Fibroblast of skin of scalp (primary cell): ENCODE data around the gene KRT72.

Experiments used
- DNase-seq: peaks from one replicate; pipeline ENCODE4 v3.0.0-alpha.2; 2013

KRT72 gene

DNA sequence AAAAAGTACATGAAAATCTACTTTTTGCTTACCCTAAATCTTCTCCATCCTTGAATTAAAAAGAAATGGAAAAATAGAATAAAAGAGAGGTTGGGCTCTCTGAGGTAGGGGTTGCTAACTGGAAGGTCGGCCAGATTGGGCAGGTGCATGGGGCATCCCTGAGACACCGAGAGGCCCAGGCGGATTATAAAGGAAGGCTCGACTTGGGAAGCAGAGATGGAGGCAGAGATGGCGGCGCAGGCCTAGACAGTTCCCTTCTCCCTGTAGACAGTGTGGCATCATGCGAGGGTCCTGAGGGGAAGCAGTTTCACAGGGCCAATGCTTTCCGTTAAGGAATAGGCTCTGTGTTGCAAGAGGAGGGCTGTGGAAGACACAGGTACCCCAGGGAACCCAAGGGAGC is 23.9 kb downstream of the KRT72 start:
- no peak for DNase-seq

DNA sequence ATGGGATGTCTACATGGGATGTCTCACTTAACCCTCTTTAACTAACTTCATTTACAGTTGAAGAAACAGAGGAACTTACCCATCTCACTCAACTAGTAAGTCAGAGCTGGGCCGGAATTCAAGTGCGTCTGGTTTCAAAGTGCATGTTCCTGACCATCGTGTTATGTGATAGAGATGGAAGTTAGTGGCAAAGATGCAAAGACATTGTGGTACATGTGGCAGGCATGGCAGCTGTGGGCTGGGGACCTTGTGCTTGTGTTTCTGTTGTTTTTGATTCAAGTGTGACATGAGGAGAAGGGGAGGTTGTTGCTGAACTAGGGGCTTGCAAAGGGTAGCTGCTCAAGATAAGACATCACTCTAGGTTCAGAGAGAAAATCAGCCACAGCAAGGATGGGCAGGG is 25.3 kb downstream of the KRT72 start:
- no peak for DNase-seq

DNA sequence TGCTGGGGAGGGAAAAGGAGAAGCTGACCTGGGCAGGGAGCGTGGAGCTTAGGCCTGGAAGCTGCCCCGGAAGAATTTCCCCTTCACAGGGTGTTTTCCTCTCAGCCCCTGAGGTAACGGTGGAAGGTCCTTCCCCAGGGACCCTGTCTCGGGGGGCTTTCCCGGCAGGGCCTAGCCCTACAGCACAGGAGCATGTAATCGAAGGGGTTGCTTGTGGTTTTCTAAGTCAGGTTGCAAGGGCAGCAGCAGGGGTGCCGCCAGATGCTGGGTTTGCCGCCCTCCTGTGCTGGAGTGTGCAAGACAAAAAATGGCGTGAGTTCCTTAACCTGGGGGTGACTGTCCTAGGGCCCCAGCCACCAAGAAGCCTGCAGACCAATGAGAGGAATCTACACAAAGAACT is 26.0 kb downstream of the KRT72 start:
- DNase-seq, result no peak

DNA sequence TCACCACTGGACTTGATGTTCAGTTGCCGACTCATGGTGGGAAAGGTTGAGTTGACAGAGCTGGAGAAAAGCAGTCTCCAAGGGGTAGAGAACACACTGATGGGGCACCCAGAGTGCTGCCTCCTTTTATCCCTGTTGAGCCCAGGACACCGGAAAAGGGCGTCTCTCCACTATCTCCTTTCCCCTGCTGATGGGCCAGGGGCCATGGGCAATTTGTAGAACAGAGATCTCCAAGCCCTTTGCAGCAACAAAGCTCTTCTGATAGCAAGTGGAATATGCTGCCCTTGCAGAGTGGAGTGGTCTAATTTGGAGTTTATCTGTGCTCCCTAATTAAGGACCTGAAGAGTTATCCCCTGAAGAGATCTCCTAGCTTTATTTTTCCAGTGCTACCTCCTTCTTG is 27.5 kb downstream of the KRT72 start, which contains the start of gene KRT74:
KRT74 (minus strand) TSS at position 101 of the 400 bp plus-strand sequence; CDS start at position 35, 66 bp downstream.
- no peak for DNase-seq

DNA sequence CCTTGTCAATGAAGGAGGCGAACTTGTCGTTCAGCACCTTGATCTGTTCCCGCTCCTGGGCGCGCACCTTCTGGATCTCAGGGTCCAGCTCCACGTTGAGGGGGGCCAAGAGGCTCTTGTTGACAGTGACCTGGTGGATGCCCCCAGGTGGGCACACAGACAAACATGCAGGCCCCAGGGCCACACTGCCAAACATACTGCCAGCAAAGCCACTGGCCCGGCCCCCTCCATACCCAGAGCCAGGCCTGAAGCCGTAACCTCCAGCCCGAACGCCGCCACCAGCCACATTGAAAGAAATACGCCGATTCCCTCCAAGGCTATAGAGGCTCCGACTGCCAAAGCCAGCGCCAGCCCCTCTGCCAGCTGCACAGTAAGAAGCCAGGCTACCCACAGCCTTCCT is 28.0 kb downstream of the KRT72 start:
- no peak for DNase-seq

DNA sequence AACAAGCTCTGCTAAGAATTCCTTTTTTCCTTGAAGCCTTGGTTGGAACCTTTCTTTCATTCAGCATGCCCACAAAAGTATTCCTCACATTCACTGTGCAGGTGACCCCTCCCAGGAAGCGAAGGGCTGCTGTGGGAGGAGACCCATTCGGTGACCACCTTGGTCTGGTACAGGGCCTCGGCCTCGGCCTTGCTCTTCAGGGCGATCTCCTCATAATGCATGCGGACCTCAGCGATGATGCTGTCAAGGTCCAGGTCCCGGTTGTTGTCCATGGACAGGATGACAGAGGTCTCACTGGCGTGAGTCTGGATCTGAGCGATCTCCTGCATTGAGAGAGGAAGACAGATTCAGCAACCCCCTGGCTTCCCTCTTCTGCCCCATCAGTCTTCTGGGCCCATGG is 30.8 kb downstream of the KRT72 start:
- no peak for DNase-seq

DNA sequence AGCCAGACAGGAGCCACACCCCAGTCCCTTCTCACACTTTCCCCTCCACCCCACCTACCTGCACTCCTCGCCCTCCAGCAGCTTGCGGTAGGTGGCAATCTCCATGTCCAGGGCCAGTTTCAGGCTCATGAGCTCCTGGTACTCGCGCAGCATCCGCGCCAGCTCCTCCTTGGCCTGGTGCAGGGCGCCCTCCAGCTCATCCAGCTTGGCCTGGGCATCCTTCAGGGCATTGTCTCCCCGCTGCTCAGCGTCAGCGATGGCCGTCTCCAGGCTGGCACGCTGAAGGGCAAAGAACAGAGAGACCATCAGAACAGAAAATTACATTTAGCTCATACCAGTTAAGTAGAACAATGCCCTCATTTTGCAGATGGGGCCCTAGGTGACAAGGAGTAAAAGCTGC is 33.2 kb downstream of the KRT72 start:
- no peak for DNase-seq

DNA sequence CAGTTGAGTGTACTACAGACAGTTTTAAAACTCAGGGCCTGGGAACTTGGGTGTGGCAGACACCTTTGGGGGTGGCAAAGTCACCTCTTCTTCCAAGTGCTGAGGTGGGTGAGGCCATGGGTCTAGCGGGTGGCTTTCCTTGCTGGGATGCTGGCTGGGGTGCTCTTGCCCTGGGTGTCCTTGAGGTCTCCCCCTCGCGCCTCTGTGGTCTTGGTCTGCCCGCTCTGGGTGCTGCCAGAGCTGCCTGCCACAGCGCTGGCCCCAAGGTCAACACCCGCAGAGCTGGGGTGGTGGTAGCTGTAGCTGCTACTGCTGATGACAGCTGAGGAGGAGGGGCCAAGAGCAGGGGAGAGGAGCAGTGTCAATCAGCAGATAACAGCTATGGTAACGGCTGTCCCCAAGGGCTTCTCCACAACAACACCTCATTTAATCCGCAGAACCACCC is 34.4 kb downstream of the KRT72 start:
- DNase-seq, result no peak

DNA sequence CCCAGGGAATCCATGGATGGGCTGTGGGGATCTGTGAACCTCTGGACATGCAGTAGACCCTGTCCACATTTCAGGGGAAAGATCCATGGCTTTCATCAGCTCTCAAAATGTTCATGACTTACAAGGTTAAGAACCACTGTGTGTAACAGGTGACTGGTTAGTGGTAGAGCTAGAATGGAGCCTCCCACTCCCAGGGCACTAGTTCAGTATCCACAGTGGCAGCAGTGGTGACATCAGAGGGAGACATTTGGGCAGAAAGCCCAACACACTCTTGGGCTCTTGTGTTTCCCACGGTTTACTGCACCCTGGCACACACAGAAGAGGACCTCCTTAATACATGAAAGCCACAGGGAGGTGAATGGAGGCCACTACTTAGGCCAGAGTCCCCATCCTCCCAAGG is 36.7 kb downstream of the KRT72 start:
- DNase-seq, result no peak

DNA sequence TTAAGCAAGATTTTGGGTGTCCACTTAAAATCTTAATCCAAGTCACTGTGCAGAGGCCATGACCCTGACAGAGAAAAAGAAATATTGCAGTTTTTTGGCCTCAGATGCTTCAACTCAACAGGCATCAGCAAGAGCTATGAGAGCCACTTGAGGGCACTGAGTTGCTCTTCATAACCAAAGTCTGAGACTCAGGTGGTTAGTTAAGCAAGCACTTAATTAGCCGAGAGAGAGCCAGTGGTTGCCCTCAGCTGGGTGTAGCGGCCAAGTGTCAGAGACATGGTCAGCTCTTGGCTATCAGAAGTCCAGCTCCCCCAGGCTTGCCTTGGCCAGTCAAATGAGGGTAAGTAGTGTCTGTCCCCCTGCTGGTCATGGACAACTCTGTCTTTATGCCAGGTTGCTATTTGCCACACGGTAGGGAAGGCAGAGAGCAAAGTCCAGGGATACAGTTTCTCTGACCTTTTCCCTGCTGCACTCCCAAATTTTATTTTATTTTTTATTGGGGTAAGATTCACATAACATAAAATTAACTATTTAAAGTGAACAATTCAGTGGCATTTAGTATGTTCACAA is 39.3 kb downstream of the KRT72 start:
- DNase-seq, result no peak

DNA sequence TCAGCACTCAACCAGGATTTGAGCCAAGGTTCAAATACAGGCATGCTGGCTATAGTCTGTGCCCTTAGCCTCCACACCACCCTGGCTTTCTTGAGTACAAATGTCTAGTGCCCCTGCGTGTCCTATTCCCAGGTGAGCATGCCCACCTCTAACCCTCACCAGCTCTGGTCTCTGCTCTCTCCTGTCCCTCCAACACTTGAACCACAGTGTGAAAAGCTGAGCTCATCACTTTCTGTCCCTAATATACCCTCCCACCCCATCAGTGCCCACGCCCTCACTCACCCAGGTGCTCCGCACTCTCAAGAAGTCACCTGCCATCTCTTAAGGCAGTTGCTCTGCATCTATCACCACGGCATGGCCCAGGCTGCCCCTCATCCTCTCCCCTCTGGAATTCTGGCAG is 41.3 kb downstream of the KRT72 start:
- DNase-seq, result no peak

DNA sequence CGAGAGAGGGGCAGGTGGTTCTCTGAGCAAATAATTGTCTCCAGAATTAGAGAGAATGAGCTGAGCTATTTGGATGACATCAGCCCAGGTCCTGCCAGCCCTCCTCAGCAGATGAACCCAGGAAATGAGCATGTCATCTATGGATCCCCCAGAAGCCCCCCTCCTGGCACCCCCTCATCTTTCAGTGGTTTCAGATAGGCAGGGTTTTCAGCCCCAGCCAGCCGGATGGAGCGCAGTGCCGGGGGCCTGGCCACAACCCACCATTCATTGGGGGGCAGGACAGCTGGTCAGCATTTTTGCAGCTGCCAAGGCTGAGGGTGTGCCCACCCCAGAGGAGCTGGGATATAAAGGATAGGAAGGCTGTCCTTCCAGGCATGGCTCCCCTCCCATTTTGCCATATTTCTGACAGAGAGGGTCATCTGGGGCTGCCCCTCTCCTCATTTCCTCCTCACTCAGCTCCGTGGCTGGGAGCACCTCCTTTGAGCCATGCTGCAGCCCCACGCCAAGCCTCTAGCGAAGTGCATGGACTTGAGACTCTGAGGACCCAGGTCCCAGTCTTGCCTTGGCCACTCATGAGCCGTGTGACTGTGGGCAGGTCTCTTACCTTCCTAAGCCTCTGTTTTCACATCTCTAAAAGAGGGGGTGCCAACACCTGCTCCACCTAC is 42.4 kb downstream of the KRT72 start:
- DNase-seq, result no peak

DNA sequence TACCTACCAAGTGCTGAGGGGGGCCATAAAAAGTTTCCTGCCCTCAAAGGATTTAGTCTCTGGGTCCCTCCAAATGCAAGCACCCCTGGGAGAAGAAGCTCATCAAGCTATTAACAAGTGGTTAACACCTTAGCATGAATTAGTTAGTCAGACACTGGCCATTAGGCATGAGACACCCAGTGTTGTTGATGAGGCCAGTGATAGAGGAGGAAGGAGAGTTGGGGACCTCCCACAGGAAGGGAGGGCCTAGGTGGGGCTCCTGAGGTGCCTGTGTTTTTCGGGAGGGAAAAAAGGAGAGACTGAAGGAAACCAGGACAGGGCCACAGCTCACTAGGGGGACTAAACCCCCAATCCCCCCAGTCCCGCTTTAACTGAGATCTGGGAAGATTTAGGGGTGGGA is 43.8 kb downstream of the KRT72 start:
- no peak for DNase-seq

DNA sequence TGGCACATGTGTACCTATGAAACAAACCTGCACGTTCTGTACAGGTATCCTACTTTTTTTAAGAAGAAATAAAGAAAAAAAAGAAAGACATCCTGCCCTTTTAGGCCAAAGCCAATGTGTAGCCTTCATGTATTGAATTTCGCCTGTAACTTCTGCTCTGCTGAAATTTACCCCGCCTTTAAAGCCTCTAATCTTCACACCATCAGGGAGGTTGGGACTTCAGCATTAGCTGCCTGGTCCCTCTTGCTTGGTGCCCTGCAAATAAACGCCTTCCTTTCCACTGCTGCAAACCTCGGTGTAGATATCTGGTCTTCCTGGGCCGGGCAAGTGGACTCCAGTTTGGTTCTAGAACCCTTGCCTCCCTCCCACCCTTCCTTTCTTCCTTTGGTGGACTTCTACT is 45.7 kb downstream of the KRT72 start:
- no peak for DNase-seq

DNA sequence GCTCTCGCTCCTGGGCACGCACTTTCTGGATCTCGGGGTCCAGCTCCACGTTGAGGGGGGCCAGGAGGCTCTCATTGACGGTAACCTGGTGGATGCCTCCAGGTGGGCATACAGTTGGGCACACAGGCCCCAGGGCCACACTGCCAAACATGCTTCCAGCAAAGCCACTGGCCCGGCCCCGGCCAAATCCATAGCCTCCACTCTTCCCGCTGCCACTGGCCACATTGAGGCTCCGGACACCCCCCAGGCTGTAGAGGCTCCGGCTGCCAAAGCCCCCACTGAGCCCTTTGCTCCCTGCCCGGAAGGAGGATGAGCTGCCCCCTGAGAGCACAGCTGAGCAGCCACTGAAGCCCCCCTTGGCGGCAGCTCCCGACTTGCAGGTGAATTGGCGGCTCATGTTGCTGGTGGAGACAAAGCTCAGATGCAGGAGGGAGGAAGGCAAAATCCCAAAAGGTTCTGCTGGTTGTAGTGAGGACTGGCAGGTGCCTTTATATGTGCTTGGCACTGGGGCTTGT is 48.5 kb downstream of the KRT72 start, which contains the start of gene KRT71:
KRT71 (minus strand) TSS at position 465 of the 515 bp plus-strand sequence; CDS start at position 397, 68 bp downstream.
- no peak for DNase-seq

DNA sequence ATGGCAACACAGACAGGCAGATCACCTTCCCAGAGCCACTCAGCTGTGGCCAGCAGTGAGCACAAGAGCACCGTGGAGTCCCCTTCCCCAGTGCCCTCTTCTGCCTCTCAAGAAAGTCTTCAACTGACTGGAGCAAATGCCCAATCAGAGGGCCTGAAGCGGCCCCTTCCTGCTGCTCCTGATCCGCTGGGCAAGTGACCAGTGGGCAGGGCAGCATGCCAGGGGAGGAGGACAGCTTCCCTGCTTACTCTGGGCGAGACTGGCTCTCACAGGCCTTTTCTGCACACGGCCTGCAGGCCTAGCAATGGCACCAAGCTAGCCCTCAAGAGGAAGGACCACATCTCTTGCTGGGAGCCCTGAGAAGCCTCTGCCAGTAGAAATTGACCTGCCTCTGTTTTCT is 49.2 kb downstream of the KRT72 start:
- DNase-seq, result no peak

DNA sequence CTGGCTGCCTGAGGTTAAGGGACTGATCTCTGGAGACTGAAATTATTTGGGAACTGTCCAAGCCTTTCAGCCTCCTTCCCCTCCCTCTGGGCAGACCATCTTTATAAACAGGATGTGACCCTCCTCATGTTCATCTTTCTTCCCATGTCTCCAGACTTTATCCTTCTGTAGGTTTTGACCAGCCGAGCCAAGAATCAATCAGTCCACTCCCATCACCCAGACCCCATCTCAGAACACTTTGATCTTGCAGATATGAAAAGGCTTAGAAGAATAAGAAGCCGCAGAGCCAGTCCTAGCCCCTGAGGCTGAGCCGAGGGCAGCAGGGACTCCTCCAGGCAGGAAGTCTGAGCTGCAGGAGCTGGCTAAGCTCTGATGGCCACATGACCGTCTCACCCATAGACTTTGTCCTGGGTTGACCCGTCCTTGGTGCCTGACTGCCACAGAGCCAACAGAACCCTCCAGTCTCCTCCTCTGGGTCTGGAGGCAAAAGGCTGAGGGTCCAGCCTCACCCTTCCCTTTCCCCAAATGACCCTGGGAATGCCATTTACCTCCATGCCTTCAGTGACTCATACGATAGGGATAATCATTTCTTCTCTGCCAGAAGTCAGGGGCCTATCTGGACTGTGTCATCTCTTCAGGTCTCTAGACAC is 49.9 kb downstream of the KRT72 start:
- DNase-seq, result no peak

DNA sequence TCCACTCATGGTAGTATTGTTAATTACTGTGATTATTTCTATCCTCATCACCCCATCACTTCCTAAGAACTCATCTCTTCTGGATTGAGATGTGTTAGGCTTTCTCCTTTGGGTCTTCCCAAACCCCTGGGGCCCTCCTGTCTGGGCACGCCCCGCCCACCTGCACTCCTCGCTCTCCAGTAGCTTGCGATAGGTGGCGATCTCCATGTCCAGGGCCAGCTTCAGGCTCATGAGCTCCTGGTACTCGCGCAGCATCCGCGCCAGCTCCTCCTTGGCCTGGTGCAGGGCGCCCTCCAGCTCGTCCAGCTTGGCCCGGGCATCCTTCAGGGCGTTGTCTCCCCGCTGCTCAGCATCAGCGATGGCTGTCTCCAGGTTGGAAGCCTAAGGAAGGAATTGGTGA is 55.1 kb downstream of the KRT72 start:
- DNase-seq, result no peak

DNA sequence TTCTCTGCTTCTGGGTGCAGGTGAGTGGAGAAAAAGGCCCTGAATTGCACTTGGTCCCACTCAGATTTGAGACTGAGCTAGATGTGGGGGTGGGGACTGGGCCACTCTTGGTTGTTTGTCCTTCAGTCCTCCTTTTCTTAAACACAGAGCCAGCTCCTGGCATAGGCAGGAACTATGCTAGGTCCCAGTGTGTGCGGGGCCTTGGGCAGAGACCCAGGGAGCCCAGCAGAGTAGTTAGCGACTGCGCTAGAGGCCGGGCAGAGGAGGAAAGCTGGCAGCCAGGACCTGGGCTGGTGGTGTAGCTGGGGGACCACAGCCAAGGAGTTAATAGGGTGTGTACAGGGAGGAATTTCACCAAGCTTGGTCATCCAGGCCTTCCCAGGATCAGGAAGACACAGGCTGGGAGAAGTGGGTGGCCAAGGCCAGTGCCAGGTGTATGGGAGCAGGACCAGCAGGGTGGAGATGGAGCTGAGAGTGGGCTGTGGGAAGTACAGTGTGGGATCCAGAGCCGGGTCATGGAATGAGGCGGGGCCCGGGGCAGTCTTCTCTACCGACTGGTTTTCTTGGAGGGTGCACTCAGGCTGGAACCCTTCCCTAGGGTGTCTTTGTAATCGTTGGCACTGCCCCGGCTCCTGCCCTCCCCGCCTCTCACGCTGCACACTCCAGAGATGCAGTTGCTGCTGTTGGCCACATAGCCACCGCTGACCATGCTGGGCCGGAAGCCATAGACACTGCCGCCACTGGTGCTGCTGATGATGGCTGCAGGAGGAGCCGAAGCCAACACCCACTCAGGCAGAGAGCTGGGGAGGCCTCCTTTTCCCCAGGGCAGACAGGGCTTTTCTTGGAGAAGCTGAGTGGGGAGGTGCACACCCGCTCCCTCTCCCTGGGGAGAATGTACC is 57.0 kb downstream of the KRT72 start:
- no peak for DNase-seq

DNA sequence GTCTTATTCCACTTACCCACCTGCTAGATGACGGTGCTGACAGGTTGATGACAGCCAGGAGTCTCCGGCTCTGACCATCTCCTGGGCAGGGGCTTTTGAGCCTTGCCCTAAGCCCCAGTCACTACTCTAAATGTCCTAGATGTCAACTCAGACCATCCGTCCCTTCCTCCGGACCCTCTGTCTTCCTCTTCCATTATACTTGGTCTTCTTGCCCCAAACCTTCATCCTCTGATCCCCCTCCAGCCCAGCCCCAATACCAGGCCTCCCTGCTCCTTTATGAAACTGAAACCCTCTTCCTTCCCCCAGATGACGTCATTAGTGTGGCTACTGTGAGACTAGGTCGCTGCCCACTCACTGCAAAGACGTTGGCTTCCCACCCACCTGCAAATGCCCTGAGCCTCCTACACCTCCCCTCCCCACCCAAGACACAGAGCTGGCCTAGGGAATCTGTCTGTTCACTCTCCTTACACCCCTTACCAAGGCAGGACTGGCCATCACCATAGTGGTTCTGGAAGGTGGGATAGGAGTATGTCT is 58.4 kb downstream of the KRT72 start:
- DNase-seq, result no peak

DNA sequence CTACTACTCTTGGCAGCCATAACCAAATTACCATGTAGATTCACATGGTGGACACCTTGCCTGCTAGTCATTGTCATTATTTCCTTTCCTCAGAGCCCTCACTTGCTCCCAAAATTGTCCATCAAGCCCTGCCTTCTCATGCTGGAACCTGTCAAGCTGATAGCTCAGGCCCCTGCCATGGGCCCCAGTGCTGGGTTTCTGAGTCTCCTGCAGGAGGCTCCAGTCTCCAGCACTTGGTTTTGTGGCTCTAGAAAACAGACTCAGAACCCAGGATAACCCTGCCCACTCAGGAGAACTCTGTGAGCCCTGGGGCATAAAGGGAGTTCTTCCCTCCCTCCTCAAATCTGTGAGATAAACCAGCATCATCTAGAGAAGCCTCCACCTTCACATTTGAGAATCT is 59.1 kb downstream of the KRT72 start:
- DNase-seq, result no peak

DNA sequence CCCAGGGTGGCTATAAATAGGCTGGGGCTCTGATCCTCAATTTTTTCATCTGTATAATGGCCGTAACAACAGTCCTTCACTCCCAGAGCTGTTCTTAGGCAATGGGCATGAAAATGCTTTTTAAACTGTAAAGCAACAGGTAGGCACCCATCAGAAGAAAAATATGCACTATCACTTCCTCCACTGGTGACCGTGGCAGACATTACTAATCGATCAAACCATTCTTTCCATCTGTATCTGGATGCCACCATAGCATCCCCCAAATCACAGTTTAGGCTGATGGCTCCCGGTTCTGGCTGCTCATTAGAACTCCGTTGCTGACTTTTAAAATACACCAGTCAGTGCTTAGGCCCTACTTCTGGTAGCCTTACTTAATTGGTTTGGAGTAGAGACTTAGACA is 59.6 kb downstream of the KRT72 start:
- no peak for DNase-seq

DNA sequence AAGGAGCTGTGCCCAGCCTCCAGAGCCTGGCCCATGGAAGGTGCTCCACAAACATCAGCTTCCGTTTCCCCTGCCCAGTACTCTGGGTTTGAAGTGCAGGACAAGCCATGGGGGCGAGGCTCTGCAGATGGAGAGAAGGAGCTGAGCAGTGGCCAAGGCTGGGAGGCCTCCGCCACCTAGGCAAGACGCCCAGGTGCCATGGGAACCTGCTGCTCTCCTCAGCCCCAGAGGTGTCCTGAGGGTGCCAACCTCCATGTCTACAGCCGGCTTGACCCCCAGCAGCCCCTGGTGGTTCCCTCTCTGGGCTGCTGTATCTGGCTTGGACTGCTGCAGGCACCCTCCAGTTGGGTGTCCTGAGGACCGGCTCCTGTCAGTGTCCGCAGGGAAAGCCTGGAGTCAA is 60.7 kb downstream of the KRT72 start:
- no peak for DNase-seq
